Adrenal gland (tissue), 5 donors: ENCODE results near the gene CDH4.

Experiments
- CTCF ChIP-seq, 6 experiments: fragments of 450-650 bp in 4 of 6; fragments of 200-600 bp in 2 of 6; sonication (generic) in 1 of 6; IDR thresholded peaks; 1 replicate in 5 of 6; 2 replicates in 1 of 6; pipeline versions ENCODE4 v1.5.1 to v1.8.0; 2016 to 2021; ENCODE audit warnings: antibody characterized with exemption in 6 of 6, mild to moderate bottlenecking in 2 of 6, moderate library complexity in 1 of 6
- POLR2A ChIP-seq, 2 donors: fragments of 450-650 bp; IDR thresholded peaks; one replicate each; pipeline ENCODE4 v1.6.1; 2017; ENCODE audit warnings: antibody characterized with exemption in 2 of 2, mild to moderate bottlenecking in 2 of 2, moderate library complexity in 1 of 2
- donor health status: DM: no; HTN: no; CAD: no.

- no peak for TF ChIP-seq CTCF (IDR thresholded peaks at IDR 0.05)
- no peak for TF ChIP-seq POLR2A (IDR thresholded peaks at IDR 0.05)
Measured at GRCh38 chr20:61457725-61458124, 205.7 kb downstream of the CDH4 start.
